ENCODE data around the gene OR51E1.

DNA sequence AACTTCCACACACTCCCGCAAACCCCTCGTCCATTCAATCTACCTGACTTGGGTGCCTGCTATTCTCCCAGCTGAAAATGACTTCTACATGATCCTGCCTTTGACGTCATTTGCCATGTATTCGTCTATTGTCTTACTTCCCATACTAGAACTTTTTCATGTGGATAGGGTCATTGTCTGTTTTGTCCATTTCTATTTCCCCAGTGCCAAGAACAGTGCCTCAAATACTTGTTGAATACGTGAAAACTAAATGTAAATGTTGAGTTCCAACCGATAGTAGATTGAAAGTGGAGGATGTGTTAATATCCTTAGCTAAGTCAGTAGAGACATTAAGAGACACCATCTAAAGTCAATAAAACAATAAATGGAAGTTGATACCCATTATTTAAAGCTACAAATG is 36.7 kb upstream of the OR51E1 start:
- TF ChIP-seq EZH2 (IDR thresholded peaks at IDR 0.05; ENCODE audit: insufficient read depth, low read length): no peak
- TF ChIP-seq, protein P1, sequence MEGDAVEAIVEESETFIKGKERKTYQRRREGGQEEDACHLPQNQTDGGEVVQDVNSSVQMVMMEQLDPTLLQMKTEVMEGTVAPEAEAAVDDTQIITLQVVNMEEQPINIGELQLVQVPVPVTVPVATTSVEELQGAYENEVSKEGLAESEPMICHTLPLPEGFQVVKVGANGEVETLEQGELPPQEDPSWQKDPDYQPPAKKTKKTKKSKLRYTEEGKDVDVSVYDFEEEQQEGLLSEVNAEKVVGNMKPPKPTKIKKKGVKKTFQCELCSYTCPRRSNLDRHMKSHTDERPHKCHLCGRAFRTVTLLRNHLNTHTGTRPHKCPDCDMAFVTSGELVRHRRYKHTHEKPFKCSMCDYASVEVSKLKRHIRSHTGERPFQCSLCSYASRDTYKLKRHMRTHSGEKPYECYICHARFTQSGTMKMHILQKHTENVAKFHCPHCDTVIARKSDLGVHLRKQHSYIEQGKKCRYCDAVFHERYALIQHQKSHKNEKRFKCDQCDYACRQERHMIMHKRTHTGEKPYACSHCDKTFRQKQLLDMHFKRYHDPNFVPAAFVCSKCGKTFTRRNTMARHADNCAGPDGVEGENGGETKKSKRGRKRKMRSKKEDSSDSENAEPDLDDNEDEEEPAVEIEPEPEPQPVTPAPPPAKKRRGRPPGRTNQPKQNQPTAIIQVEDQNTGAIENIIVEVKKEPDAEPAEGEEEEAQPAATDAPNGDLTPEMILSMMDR (IDR thresholded peaks at IDR 0.05; ENCODE audit: insufficient read depth, low read depth, low read length): no peak

Data from astrocyte (in vitro differentiated cells and primary cell).